Inflammatory macrophage (primary cell): ENCODE data around the gene MS4A10.
"Not testable (repeated sequence)": the region's sequence is repeated elsewhere in the genome, so short reads cannot be mapped to it uniquely, and the experiment has no call there.

Source experiments
- DNase-seq, 2 donors: peaks; one replicate each; pipeline ENCODE4 v3.0.0-alpha.2; 2020 to 2022
- total RNA-seq, 18 experiments: gene quantifications; one replicate each; lab custom pipeline; 2026; ENCODE audit warnings: mixed read lengths in 6 of 18, inconsistent platforms in 2 of 18; lab: John Stamatoyannopoulos, UW

The MS4A10 gene
- 0 to 0.09 (median 0) reads per million in 18 experiments for total RNA-seq

DNA sequence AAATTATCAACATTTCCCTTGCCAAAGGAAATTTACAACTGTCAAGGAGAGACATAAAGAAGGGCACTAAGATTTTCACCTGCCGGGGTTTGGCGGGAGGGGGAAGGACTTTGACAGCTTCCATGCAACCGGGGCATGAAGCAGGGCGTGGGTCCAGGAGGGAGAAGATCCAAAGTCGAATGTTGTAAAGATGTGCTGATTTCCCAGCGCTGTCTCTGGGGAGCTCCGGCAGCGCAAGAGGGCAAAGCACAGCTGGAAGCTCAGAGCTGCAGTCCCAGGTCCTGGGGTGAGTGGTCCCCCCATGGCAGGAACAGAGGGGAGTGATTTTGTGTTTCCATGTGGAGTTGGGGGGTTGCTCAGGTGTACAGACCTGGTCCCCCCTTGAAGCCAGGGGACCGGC lies at the start of gene MS4A10:
TSS of gene MS4A10 (plus strand) at position 198 of the 400 bp plus-strand sequence. CDS start 5,003 bp downstream, outside the sequence.
- DNase-seq, result no peak

DNA sequence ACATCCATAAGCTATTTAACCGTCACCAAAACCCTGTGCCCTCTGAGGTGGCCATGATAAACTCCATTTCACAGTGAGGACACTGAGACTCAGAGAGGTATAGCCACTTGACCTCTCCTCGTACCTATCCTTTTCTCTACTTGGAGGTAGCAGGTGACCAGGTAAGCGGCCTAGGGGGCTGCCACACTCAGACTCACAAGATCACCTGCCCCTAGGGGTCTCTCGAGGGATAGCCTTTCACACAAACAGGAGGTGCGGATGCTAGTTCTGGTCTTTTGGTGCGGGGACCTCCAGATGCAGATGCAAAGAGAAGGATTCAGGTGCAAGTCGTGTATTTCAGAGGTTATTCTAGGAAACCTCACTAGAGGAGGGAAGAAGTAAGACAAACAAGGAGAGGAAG lies 46.0 kb upstream of the MS4A10 start:
- DNase-seq, result no peak

DNA sequence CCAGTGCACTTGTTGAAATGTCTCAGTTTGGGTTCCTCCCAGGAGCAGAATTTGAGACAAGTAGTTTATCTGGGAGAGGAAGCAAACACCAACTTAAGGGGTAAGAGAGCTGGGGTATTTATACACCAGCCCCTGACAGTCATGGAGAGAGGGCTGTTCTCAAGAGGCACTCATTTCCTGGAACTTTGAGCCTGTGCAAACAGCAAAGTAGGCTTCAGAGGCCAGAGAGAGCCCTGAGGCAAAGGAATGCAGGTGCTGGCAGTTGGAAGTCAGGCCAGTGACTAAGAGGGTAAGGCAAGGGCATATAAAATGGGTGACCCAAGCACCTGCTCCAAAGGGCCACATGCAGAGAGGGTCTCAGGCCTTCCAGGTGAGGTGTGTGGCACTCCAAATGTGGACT lies 44.6 kb upstream of the MS4A10 start:
- no peak for DNase-seq

- no peak for DNase-seq
Measured at GRCh38 chr11:60741421-60741820, 43.7 kb upstream of the MS4A10 start.

DNA sequence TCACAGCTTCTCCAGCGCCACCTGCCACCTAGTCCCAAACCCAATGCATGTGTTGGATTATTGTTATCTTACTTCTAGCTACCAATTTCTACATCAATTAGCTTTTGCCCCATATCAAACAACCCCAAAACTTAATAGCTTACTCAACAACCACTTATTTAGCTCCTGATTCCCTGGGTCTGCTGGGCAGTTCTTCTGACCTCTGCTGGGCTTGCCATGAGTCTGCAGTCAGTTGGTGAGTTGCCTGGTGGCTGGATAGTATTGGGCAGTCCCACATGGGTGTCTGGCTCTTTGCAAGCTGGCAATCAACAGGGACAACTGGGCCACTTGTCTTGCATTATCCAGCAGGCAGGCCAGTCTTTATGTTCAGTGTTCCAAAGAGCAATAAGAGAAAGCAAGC lies 42.1 kb upstream of the MS4A10 start:
- no peak for DNase-seq

DNA sequence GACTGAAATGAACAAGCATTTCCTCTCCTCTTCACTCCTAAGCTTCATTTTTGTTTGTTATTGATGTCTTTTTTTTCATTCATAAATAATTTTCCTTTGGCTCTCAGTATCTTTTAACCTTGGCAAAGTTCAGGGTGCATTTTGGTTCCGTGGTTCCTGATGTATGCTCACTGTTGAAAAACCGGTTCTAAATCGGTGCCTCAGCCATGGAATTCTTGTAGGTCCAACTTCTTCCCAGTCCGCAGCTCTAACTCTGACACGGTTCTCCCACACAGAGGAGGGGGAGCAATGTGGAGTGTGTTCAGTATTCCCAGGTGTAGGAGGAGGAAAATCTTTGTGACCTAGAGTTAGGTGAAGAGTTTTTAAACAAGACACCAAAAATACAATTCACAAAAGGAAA lies 41.0 kb upstream of the MS4A10 start:
- DNase-seq, result no peak

GRCh38 chr11:60747359-60747873 lies 37.7 kb upstream of the MS4A10 start:
- no peak for DNase-seq

GRCh38 chr11:60748225-60748624 lies 36.9 kb upstream of the MS4A10 start:
- no peak for DNase-seq

DNA sequence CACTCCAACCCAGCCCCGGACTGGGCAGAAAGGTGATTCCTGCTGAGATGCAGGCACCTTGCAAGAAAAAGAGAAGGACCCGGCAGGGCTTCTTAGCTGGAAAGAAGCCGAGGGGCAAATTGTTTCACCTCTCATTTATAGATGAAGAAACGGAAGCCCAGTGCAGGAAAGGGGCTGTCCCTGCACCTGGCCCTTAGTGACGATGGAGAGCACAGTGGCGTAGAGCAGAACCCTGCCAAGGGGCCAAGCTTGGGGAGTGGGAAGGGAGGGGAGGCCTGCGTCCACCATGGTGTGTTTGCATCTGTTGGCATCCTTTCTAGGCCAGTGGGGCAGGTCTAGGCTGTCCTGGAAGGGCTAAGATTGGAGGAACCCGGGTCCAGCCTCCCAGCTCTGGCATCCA lies 36.3 kb upstream of the MS4A10 start:
- no peak for DNase-seq

DNA sequence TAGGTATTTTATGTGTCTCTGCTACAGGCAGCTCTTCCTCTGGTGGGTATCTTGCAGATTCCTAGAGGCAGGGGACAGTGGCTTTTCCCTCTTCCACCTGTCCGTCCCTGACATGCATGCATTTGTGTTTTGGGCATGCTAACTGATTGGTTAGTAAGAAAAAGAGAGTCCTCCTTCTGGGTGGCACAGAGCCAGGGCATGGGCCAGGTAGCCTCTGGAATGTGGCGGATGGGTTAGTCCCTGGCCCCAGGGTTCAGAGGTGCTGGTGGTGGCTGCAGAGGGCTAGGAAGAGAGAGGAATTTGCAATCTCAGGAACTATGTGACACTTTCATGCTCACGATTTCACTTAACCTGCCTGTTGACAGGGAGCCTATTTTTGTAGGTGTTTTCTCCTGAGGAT lies 34.2 kb upstream of the MS4A10 start:
- DNase-seq, result no peak

DNA sequence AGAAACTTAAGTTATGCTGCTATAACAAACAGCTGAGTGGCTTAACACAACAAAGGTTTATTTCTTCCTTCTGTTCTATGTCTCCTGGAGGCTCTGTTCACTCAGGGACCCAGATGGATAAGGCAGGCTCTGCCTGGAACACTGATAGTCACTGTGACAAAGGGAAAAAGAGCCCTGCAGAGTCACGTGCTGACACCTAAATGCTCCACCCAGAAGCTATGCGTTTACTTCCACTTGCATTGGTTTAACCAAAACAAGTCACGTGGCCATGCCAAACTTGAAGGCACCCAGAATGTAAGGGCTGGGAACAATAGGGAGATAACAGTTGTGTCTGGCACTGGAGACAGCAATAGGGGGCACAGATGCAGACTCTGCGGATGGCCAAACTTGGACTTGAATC lies 31.8 kb upstream of the MS4A10 start:
- no peak for DNase-seq

DNA sequence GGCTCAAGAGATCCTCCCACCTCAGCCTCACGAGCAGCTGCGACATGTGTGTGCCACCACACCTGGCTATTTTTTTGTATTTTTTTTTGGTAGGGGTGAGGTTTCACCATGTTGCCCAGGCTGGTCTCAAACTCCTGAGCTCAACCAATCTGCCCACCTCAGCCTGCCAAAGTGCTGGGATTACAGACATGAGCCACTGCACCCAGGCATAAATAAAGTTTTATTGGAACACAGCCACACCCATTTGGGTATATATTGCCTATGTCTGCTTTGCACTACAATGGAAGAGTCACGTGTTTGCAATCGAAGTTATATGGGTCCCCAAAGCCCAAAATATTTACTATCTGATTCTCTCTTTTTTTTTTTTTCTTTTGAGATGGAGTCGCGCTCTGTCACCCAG lies 30.2 kb upstream of the MS4A10 start:
- DNase-seq, result no peak

- peak; percentile 16 to 29 for DNase-seq
Measured at GRCh38 chr11:60756307-60757032, 28.7 kb upstream of the MS4A10 start, which contains the start of gene MS4A15. TSS of gene MS4A15 (plus strand) at chr11:60756867. CDS start at chr11:60763734, 6,867 bp downstream.

DNA sequence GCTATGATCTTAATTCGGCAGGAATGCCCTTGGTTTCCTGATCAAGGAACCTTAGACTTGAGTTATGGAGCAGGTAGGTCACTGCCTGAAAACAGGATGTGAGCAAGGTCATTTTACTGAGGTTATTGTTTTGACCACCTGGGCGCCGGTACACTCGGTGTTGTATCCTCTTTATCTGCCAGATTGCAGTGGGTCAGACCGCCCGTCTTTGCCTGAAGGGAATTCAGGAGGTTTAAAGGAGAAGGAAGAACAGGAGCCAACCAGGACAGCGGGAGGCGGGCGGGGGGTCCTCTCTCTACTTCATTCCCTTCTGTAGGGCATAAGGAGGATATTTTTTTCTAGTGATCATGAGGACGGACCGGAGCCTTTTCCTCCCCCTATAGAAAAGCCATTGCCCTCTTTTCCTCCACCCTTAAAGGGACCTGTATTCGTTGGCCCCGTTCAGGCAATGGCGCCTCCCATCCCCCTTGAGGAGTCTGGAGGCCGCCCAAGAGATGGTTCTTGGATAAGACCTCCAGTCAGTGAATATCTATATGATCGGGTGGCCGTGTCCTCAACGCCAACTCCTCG lies 27.8 kb upstream of the MS4A10 start:
- DNase-seq, result no peak

DNA sequence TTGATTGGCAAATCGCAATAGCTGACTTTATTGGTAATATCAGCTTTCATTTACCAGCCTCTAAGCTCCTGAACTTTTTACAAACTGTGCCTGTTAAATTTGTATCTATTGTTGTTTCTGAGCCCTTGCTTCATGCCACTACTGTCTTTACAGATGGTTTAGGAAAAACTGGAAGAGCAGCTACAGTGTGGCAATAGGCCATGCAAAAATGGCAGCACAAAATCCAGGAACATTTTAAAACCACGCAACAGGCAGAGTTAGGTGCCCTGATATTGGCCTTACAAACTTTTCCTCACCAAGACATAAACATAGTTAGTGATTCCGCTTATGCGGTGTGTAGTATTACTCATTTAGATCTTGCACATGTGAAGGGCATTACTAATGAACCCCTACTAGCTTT lies 26.5 kb upstream of the MS4A10 start:
- DNase-seq, result not testable (repeated sequence)

- peak; percentile 29 to 50 for DNase-seq
Measured at GRCh38 chr11:60759438-60760225, 25.5 kb upstream of the MS4A10 start.

DNA sequence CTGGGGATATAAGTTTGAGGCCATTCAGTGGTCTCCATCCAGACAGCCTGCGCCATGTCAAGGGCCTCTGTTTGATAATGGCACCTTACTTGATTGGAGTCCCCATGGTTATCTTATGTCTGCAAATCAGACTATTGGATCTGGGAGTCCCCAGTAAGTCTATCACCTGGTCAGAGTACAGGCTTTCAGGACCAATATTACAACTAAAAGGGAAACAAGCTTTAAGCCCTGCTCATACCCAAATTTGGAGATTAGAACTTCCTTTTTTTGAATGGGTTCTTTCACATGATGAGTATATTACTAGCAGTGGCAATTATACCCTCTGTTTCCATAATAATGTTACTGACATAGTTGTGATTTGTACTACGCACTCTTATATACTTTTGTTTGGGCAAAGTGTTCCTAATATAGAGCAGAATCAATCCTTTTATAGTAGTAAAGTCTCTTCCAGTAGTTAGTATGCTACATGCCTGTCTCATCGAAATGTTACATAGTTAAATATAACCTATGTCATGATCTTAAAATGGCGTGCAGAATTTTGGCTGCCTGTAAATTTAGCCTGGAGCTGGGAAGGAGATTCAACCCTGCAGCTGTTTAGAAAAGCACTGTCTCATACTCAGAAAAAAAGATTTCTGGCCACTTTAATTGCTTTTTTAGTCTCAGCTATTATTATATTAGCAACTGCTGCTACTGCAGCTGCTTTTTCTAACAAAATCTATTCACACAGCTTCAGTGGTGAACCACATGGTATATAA lies 23.5 kb upstream of the MS4A10 start:
- DNase-seq, result peak; percentile 6 to 20

GRCh38 chr11:60762851-60763691 lies 22.1 kb upstream of the MS4A10 start:
- DNase-seq, result no peak

DNA sequence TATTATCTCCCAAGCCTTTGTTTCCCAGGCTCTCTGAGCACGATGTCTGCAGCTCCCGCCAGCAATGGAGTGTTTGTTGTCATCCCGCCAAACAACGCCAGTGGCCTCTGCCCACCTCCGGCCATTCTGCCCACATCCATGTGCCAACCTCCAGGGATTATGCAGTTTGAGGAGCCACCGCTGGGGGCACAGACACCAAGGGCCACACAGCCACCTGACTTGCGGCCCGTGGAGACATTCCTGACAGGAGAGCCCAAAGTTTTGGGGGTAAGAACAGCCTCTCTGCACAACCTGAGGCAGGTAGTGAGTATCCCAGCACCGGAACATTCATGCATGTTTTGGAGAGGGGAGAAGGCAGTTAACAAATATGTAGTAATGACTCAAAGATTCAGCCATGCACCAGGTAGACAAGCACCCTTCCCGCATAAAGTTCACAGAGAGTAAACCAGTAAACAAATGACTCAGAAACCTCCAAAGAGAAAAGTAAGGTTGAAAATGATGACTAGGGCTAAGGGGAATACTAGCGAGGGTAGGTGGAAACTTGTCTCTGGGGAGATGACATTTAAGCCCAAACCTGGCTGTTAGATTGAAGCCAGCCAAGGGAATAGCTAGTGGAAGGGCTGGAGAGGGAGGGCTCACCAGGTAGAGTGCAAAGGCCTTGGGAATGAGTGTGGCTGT lies 21.3 kb upstream of the MS4A10 start:
- no peak for DNase-seq

GRCh38 chr11:60764879-60765278 lies 20.3 kb upstream of the MS4A10 start:
- no peak for DNase-seq

GRCh38 chr11:60765355-60765754 lies 19.8 kb upstream of the MS4A10 start:
- no peak for DNase-seq
